Hindlimb muscle (tissue), 1 donor: ENCODE results near the gene CSF2RB. TPM values are rescaled to one million over a fixed set of nuclear protein-coding genes. Genes with fewer than 3 reads are reported as not detected.

Source experiments
- DNase-seq: peaks from one replicate; pipeline ENCODE4 v3.0.0-alpha.2; 2013
- polyA plus RNA-seq: library from polyadenylated mRNA; unstranded; fragments of 120-200 nt; gene quantifications from one replicate; pipeline ENCODE4 v1.2.1, GENCODE V29; 2013; ENCODE audit not compliant: insufficient read length

Gene CSF2RB
- 2.0 TPM for polyA plus RNA-seq

DNA sequence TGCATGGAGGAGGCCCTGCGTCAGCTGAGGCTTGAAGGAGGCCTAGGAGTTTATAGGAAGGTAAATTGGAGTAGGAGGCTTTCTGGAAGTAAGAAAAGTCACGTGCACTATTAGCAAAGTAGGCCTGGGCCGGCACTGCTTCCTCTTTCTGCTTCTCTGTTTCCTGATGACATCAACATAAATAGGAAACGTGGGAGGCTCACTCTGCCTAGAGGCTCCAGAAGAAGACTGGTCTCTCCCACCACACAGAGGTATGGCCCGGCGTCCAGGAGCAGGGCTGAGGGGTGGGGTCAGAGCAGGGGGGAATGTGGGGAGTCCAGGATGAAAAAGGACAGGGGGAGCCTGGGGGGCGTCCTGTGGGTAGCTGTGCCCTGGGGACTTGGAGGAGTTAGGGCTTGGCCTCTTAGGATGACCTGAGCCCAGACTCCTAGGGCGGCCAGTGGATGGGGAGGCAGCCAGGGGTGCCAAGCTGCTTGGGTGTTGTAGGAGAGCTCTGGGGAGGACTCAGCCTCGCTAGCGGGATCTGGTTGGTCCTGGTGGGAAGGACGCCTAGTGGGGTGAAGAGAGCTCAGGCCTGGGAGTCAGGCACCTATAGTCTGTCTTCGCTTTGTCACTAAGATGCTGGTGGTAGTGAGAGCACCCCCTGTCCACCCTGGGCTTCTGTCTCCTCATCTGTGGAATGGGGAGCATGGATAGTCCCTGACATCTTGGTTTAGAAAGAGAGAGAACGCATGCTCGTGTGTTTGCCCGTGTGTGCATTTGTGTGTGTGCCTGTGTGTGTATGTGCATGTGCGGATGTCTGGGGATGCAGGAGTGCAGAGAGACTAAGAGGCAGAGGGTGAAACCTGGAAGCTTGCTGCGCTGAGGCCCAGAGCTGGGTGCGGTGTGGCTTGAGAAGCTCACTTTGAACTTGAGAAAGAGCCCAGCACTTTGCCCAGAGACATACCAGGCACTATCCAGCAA is at the start of gene CSF2RB:
TSS of gene CSF2RB (plus strand) at position 202 of the 963 bp plus-strand sequence. CDS start 8,580 bp downstream, outside the sequence.
- peak; percentile 15 for DNase-seq

DNA sequence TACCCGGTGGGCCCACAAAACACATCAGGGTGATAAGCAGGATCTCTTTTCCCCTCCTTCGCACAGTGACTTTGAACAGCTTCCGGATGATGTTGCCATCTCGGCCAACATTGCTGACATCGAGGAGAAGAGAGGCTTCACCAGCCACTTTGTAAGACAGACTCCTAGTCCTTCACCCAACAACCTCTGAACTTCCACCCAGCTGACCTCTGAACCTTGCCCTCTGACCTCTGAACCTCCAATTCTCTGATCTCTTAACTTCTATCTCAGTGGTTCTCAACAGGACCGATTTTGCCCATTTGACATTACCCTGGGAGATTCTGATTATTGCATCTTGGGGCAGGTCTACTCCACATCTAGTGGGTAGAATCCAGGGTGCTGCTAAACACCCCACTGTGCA is 49.4 kb upstream of the CSF2RB start:
- no peak for DNase-seq

DNA sequence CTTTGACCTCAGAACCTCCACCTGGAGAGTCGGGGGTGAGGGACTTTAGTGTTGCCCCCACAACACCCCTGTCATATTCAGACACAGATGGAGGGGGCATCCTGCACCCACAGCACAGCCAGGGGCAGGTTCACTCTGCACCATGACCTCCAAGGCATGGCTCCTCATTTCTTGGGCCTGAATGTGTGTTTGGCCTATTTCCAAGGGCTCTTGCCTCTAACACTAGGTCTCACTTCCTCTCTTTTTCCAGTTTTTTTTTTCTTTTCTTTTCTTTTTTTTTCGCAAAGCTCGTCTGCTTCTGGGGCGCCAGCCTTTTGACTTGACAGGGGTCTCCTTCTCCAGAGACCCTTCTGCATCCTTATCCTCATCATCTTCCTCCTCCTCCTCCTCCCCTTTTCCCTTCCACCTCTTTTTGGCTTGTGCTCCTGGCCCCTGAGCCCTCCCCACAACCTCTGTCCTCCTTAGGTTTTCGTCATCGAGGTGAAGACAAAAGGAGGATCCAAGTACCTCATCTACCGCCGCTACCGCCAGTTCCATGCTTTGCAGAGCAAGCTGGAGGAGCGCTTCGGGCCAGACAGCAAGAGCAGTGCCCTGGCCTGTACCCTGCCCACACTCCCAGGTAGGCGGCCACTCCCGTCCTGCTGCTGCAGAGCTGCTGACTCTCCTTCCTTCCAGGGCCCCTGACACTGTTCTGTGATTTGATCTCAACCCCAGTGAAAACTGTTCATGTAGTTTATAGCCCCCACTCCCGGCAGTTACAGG is 48.8 kb upstream of the CSF2RB start:
- no peak for DNase-seq

DNA sequence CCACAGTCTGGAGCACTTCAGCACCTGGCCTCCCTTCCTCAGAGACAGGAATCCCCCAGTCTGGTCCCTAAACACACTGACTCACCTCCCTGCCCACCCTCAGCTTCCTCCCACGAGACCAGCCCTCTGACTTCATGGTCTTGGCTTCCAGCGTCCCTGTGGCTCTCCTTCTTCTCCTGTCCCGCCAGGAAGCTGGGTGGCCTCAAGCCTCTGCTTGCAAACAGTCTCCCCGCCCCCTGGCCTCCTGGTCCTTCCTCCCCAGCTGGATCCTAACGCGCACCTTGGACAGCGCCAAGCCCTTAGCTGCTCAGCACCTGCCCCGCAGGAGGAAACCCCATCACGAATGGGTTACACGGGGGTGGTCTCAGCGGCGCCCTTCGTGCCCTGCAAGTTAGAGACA is 48.1 kb upstream of the CSF2RB start:
- no peak for DNase-seq

DNA sequence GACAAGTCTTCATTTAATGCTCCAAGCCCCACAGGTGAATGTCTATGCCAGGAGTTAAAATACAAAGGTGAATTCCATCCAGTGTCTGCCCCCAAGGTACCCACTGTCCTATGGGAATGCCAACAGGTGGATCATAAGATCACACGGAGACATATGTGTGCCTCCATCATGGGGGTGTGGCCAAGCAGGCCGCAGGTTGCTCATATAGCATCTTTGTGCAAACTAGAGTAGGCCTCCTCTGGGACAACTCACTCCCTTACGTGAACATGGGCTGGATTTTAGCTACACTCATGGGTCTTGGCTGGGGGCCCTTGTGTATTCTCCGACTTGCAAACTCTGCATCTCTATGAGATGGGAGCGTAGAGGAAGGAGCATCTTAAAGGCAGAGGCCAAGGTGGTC is 45.7 kb upstream of the CSF2RB start:
- DNase-seq: no peak

DNA sequence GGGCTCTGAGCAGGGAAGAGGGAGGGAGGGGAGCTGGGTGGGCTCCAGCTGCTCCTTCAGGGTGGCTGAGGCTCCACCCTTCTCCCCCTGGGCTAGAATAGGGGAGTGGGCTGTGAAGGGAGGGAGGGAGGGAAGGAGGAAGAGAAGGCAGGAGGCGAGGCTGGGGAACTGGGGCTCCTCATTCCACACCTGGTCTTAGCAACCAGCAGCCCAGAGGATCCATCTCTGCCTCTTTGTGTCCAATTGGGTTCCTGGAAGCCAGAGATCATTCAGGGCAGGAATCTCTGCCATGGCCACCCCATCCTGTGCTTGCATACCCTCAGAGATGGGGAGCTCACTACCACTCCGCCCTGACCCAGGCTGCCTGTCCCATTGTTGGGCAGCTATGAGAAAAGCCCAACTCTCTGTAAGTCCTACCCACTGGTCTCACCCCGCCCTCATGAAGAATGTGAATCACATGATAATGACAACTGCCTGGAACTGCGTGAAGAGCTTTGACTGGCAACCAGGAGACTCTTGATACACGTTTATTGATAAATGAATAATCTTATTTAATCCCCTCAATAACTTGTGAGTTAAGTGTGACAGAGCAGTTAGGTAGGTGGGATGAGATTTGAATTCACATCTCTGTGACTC is 44.8 kb upstream of the CSF2RB start:
- no peak for DNase-seq

DNA sequence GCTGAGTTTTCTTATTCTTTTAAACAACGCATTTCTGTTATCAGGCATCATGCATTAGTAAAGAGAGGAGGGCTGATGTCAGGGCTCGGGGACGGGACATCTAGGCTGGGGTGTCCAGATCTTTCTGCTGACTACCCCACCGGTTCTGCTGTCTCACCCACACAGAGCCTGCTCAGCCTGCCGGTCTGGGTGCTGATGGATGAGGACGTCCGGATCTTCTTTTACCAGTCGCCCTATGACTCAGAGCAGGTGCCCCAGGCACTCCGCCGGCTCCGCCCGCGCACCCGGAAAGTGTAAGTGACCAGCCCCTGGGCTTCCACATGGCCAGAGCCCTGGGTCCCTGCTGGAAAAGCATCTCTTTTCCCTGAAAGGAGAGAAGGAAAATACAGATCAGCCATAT is 43.2 kb upstream of the CSF2RB start:
- DNase-seq: no peak

DNA sequence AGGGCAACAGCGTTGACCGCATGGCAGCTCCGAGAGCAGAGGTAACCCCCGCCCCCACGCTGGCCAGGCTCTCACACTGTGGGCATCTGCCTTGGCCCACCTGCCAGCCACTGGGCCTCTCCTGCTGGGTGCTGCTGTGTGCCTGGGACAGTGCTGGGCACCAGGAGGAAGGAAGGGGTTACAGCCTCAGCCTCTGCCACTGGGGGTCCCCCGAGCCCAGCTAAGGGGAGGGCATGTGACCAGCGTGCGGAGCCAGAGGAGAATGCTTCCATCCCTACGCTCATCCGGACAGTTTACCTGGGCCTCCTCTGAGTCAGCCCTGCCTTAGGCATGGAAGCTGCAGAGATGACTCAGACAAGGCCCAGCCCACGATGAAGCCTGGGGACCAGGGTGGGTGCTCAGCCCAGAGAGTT is 41.8 kb upstream of the CSF2RB start:
- DNase-seq: no peak

DNA sequence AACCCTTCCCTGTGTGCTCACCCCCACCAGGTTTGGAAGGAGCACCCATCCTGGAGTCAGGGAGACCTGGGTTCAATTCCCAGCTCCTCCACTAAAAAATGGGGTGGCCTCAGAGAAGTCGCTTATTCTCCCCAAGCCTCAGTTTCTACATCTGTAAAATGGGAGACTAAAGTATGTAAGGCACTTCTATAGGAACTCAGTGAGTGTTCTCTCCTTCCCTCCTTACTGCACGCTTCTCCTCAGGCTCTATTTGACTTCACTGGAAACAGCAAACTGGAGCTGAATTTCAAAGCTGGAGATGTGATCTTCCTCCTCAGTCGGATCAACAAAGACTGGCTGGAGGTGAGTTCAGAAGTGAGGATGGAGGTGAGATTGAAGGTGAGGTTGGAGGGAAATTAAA is 41.3 kb upstream of the CSF2RB start:
- DNase-seq: no peak

DNA sequence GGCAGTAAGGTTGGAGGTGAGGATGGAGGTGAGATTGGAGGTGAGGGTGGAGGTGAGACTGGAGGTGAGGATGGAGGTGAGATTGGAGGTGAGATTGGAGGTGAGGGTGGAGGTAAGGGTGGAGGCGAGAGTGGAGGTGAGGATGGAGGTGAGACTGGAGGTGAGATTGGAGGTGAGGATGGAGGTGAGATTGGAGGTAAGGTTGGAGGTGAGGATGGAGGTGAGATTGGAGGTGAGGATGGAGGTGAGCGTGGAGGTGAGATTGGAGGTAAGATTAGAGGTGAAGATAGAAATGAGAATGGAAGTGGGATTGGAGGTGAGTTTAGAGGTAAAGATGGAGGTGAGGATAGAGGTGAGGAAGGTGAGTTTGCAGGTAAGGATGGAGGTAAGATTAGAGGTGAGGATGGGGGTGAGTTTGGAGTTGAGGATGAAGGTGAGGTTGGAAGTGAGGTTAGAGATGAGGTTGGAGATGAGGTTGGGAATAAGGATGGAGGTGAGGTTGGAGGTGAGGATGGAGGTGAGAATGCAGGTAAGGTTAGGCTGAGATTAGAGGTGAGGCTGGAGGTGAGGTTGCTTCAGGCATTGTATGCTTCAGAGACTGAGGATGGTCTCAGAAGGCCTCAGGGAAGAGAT is 40.4 kb upstream of the CSF2RB start:
- DNase-seq: no peak

DNA sequence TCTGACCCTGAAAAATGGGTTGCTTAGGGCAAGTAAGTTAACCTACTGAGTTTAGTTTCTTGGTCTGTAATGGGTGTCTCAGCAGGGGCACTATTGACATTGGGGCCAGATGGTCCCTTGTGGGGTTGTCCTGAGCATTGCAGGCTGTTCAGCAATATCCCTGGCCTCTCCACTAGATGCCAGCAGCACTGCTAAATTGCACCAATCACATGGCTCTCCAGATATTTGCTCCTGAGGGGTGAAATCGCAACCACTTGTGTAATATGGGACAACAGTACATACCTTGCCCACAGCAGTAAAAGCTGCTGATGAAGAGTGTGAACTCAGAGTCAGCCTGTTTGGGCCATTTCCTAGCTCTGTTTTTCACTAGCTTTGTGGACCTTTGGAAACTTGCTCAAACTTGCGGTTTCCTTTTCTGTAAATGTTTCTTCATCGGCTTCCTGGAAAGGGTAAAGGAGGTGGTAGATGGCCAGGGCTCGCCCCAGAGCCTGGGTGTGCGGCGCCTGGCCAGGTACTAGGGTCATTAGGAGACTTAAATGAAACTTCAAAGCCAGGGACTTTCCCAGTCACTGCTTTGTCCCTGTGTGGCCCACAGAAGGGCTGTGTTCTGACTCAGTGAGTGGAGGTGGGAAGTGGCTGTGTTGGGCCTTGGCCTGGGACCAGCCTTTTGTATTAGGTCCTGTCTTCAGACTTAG is 39.7 kb upstream of the CSF2RB start:
- DNase-seq: no peak

DNA sequence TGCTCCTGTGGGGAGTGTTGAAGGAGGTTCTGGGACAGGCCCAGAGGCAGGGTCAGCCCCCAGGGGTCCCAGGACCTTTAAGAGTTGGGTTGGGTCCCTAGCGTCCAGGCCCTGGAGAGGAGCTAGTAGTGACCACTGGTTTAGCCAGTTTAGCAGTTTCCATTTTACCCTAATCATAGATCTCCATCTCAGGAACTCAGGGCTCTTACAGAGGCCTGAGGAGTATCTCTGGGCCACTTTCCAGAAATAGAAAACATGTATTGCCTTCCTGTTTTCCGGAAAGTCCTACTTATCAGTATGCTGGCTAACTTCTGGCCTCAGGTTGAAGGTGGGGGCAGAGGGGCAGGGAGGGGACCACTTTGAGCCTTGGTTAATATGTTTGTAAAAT is 39.1 kb upstream of the CSF2RB start:
- no peak for DNase-seq

DNA sequence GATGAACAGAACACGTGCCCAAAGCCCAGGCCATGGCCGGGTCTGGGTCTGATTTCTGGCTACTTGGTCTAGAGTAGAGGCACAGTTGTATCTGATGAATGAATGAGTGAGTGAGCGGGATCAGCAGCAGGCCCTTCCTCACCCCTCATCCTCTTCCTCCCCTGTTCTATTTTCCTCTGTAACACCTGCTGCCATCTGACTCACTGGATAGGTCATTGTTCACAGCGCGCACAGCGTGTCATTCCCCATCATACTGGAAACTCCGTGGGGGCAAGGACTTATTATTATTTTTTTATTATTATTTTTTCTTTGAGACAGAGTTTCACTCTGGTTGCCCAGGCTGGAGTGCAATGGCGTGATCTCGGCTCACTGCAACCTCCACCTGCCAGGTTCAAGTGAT is 38.7 kb upstream of the CSF2RB start:
- DNase-seq: no peak

DNA sequence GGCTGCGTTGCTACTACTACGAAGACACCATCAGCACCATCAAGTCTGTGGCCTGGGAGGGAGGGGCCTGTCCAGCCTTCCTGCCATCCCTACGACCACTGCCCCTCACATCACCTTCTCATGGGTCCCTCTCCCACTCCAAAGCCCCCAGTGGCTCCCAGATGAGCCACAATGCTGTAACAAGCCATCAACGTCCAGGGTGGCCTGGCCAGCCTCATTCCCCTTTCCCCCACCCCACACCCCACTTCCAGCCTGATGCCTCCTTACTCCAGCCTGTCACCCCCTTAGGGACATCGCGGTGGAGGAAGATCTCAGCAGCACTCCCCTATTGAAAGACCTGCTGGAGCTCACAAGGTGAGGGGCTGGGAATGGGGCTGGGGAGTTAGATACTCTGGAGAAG is 37.7 kb upstream of the CSF2RB start:
- no peak for DNase-seq

DNA sequence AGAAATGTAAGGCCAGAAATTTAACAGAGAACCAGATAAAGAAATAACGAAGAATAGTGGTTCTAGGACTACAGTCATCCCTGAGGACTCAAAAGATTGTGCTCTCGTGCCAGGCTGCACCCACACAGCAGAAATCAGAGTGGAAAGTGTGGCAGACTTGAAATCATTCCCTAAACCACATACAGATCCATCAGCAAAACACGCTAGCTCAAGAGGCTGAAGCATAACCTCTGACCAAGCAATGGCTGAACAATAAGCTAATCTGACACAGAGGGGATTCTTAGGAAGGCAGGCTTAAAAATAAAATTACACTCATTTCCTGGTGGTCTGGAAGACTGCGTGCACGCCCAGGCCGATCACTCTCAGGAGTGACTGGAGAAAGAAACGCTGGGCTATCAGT is 33.7 kb upstream of the CSF2RB start:
- no peak for DNase-seq

DNA sequence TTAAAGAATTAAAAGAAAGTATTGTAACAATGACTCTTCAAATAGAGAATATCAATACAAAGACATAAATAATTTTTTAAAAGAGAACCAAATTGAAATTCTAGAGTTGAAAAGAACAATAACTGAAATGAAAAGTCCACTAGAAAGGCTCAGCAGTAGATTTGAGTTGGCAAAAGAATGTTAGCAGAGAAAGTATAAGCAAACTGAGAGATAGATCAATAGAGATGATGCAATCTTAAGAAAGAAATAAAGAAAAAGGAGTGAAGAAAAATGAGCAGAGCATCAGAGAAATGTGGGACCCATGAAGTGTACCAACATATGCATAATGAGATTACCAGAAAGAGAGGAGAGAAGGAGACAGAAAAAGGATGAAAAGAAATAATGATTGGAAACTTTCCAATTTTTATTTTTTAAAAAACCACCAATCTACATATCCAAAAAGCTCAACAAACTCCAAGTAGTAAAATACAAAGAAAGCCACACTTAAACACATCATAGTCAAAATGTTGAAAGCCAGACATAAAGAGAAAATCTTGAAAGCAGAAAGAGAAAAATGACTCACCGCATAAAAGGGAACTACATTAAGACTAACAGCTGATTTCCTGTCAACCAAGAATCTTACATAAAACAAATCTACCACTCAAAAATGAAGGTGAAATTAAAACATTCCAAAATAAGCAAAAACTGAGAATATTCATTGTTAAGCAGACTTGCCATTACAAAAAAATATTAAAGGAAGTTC is 31.8 kb upstream of the CSF2RB start:
- DNase-seq: no peak

DNA sequence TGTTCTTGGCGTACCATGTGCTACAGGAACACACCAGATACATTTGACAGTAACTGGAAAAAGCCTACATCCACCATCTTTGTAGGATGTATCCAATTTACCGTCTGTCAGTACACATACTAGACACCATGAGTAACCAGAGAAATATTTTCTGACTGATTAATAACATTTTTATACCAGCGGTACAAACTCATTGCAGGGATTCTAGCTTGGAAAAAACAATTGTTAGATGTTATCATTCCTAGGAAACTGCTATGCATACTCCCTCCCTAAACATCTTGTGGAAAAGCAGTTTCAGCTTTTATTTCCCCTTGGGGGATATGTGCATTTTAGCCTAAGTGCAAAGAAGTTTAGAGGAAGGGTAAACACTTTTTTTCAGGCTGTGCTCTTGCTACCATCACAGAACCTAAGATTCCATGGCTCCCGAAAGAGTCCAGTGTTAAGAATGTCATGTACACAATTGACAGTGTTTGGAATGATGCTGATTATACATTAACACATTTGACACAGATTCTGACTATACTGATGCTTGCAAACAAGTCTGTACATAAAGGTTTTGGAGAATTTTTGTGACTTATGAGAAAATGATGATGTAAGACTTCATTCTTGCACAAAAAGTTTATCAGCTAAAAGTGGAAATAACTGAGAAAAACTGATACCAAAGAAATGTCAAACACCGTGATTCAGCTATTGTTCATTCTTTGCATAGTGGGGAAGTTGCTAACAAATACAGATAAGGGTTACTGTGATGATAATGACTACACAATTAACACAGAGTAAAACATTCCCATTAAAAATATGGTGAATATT is 28.9 kb upstream of the CSF2RB start:
- no peak for DNase-seq

DNA sequence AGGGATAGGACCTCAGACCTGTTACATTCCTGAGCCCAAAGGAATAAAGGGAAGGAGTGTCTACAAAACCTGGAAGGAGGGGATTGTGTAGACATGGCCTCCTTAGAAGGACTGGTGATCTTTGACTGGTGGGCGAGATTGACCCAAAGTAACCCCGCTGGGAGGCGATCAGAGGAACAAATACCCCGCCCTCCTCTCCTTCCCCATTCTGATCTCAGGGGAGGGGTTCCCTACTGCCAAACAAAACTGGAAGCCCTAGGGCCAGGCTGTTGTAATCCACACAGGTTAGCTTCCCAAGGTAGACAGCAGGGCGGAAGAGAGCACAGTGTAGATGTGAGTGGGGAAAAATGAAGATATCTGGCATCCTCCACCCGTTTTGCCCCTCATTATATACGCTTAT is 28.0 kb upstream of the CSF2RB start:
- no peak for DNase-seq

DNA sequence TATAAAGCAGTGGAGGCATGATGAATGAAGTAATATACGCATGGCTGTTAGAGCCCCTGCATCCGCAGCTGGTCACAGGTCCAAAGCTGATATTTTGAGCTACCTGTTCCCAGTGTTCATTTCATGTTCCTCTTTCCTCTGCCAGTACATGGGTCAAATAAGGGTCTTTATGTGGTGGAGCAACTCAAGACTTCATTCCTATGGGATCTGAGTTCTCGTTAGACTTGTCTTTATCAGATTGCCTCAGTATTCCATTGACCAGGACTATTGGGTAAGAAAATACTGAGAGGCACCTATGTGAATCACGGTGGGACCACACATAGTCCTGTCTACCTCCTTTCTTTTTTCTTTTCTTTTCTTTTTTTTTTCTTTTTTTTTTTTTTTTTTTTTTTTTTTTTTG is 27.4 kb upstream of the CSF2RB start:
- DNase-seq: no peak

DNA sequence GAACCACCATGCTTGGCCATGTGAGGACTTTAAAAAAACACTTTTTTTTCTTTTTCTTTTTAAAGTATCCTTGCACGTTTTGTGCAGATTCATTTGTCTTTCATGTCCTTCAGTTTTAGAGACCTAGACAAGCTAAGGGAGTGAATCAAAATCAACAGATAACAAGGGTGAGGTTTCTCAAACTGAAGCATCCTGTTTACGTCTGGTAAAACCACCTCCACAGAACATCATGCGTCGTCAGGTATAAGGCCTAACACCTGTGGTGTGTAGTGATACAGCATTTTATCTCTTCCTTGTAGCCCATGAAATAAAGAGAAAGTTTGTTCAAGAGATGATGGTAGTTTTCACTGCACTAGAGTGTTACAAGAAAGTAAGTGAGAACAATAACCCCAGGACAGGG is 26.3 kb upstream of the CSF2RB start:
- no peak for DNase-seq

DNA sequence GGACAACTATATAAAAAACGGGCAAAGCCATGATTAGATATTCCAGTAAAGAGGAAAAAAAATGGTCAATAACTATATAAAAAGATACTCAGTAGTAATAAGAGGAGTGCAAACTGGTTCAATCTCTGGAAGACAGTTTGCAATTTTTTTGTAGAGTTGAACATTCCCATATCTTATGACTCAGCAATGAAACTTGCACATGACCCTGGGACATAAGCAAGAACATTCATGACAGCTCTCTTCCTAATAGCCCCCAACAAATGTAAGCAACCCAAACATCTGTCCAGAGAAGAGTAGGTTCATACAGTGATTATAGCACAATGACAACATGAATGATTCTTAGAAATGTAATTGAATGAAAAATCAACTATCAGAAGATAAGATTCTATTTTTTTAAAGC is 21.8 kb upstream of the CSF2RB start:
- DNase-seq: no peak
